T-helper 1 cell treated with Interleukin-12 subunit alpha and Interleukin-12 subunit beta and Interleukin-4 antibody, amounts not matched to agents 30 ng/mL and 1 ng/mL, for 36 hours (primary cell): ENCODE data around the gene SNAP29. TPM values are rescaled to one million over a fixed set of nuclear protein-coding genes. Genes with fewer than 3 reads are reported as not detected.
"Not testable (repeated sequence)": the region's sequence is repeated elsewhere in the genome, so short reads cannot be mapped to it uniquely, and the experiment has no call there.

Source experiments
- intact Hi-C: fragments of 100-400 bp; cut with micrococcal nuclease; formaldehyde crosslinking; loops from one replicate; pipeline ENCODE4 v1.15.1; 2024
- total RNA-seq: library from RNA; stranded (reverse); gene quantifications from 2 replicates; pipeline ENCODE4 v1.2.3, GENCODE V29; 2022

Gene SNAP29
- total RNA-seq, 1 donor from 2014 or later, result 32.8 TPM

GRCh38 chr22:20899827-20900423 is 41.1 kb downstream of the SNAP29 start:
- intact Hi-C loops, result no loop called here

GRCh38 chr22:20901093-20902033 is 42.6 kb downstream of the SNAP29 start:
- intact Hi-C loops, result not testable (repeated sequence)

GRCh38 chr22:20903093-20903492 is 44.3 kb downstream of the SNAP29 start:
- intact Hi-C loops, result no loop called here

- intact Hi-C loops, result no loop called here
These were observed 45.5 kb downstream of the SNAP29 start for GRCh38 chr22:20904008-20904979.

- intact Hi-C loops, result no loop called here
These were observed 46.2 kb downstream of the SNAP29 start for GRCh38 chr22:20904980-20905355.

GRCh38 chr22:20905415-20906386 is 46.9 kb downstream of the SNAP29 start:
- intact Hi-C loops, result no loop called here

GRCh38 chr22:20906387-20906767 is 47.6 kb downstream of the SNAP29 start:
- intact Hi-C loops, result no loop called here

GRCh38 chr22:20908717-20909116 is 49.9 kb downstream of the SNAP29 start:
- intact Hi-C loops, result not testable (repeated sequence)

- intact Hi-C loops, result no loop called here
These were observed 50.9 kb downstream of the SNAP29 start for GRCh38 chr22:20909543-20910303.

- intact Hi-C loops, result no loop called here
These were observed 53.7 kb downstream of the SNAP29 start for GRCh38 chr22:20912494-20912893.

- intact Hi-C loops, result loop anchor here (1.0 to 5.0 kb wide), 5 partner anchors 59 to 596 kb away; partner anchors contain the start of genes DGCR6L, MED15, PI4KA and THAP7
These were observed 58.4 kb downstream of the SNAP29 start, which contains the start of gene CRKL for GRCh38 chr22:20916916-20917810. Gene CRKL, plus strand, starts transcription at chr22:20917407. Its CDS starts 528 bp downstream, at chr22:20917935.

GRCh38 chr22:20918663-20919218 is 59.9 kb downstream of the SNAP29 start:
- intact Hi-C loops, result loop anchor here (5.0 kb wide), 1 partner anchor 411 kb away; the partner anchor contains the start of gene MED15

- intact Hi-C loops, result loop anchor here (5.0 kb wide), 1 partner anchor 412 kb away; the partner anchor contains the start of gene MED15
These were observed 60.9 kb downstream of the SNAP29 start for GRCh38 chr22:20919718-20920117.

- intact Hi-C loops, result no loop called here
These were observed 62.0 kb downstream of the SNAP29 start for GRCh38 chr22:20920881-20921203.

GRCh38 chr22:20922141-20922751 is 63.4 kb downstream of the SNAP29 start:
- intact Hi-C loops, result no loop called here

GRCh38 chr22:20926243-20926642 is 67.4 kb downstream of the SNAP29 start:
- intact Hi-C loops, result no loop called here

- intact Hi-C loops, result no loop called here
These were observed 69.2 kb downstream of the SNAP29 start for GRCh38 chr22:20927940-20928572.
